H1 (cell line): Measurements from ENCODE around the gene NKD2. TPM values are rescaled to one million over a fixed set of nuclear protein-coding genes. Genes with fewer than 3 reads are reported as not detected.

Experiments
- CTCF ChIA-PET: fragments of 300-600 bp; sonication (Branson Sonifier 250); formaldehyde crosslinking; loops from one replicate; lab custom pipeline; 2021; ENCODE audit not compliant: partially characterized antibody; lab: Charles Lee
- POLR2A ChIA-PET: fragments of 300-600 bp; sonication (Branson Sonifier 250); formaldehyde crosslinking; loops from one replicate; lab custom pipeline; 2021; ENCODE audit warnings: inconsistent platforms; ENCODE audit not compliant: partially characterized antibody; lab: Charles Lee
- DNase-seq, 2 experiments: peaks; one replicate each; pipeline versions ENCODE4 v3.0.0 to v3.0.0-alpha.2; 2010 to 2022; ENCODE audit warnings: low spot score in 2 of 2, low read depth in 1 of 2, mixed read lengths in 1 of 2
- FAIRE-seq: peaks from 2 replicates; lab custom pipeline; 2011; peaks lifted over from hg19 to GRCh38; lab: Jason Lieb, UNC
- H2AFZ ChIP-seq: 2 replicates; pipeline ENCODE4 v1.8.1; 2012; ENCODE audit warnings: low read length, inconsistent platforms
- H2AK5ac ChIP-seq: 2 replicates; pipeline ENCODE4 v1.6.1; 2013; ENCODE audit warnings: low read depth, low read length
- H2BK120ac ChIP-seq: replicated peaks from 2 replicates; pipeline ENCODE3; 2013; ENCODE audit warnings: low read depth, low read length, inconsistent platforms
- H2BK12ac ChIP-seq: 2 replicates; pipeline ENCODE4 v1.6.1; 2013; ENCODE audit warnings: low read depth, low read length
- H2BK15ac ChIP-seq: 2 replicates; pipeline ENCODE4 v1.6.1; 2013; ENCODE audit warnings: low read length
- H2BK20ac ChIP-seq: 2 replicates; pipeline ENCODE4 v1.6.1; 2013; ENCODE audit warnings: low read length
- H2BK5ac ChIP-seq: 2 replicates; pipeline ENCODE4 v1.6.1; 2013; ENCODE audit warnings: low read depth, low read length
- H3K14ac ChIP-seq: 2 replicates; pipeline ENCODE4 v1.6.1; 2013; ENCODE audit warnings: inconsistent platforms; ENCODE audit not compliant: insufficient read length
- H3K18ac ChIP-seq: 2 replicates; pipeline ENCODE4 v1.6.1; 2013; ENCODE audit warnings: low read length; ENCODE audit errors: extremely low read depth
- H3K23ac ChIP-seq: 2 replicates; pipeline ENCODE4 v1.6.1; 2013; ENCODE audit warnings: inconsistent platforms; ENCODE audit not compliant: insufficient read length
- H3K23me2 ChIP-seq: 2 replicates; pipeline ENCODE4 v1.6.1; 2013; ENCODE audit warnings: low read depth, low read length
- H3K27ac ChIP-seq: 2 replicates; pipeline ENCODE4 v1.6.1; 2011; ENCODE audit warnings: low read depth, low read length, inconsistent platforms
- H3K27me3 ChIP-seq, 4 experiments: replicated peaks in 1 of 4; 1 replicate in 1 of 4; 2 replicates in 3 of 4; pipeline versions ENCODE4 v1.6.1 to v1.8.1; 2011 to 2013; ENCODE audit warnings: low read length in 3 of 4, mild to moderate bottlenecking in 3 of 4, inconsistent platforms in 2 of 4, mixed read lengths in 2 of 4, moderate library complexity in 1 of 4; ENCODE audit not compliant: control insufficient read depth in 3 of 4, insufficient read depth in 3 of 4; ENCODE audit errors: extremely low read depth in 1 of 4
- H3K36me3 ChIP-seq, 4 experiments: 2 replicates each; pipeline versions ENCODE4 v1.6.1 to v1.8.1; 2011 to 2013; ENCODE audit warnings: mild to moderate bottlenecking in 4 of 4, low read length in 3 of 4, moderate library complexity in 2 of 4, control low read depth in 1 of 4, inconsistent platforms in 1 of 4; ENCODE audit not compliant: insufficient read depth in 4 of 4, control insufficient read depth in 2 of 4
- H3K4ac ChIP-seq: replicated peaks from 2 replicates; pipeline ENCODE3; 2013; ENCODE audit warnings: low read length, low read depth, mixed read lengths, inconsistent platforms; ENCODE audit not compliant: insufficient read length
- H3K4me1 ChIP-seq, 4 experiments: replicated peaks in 1 of 4; 1 replicate in 1 of 4; 2 replicates in 3 of 4; pipeline versions ENCODE4 v1.6.1 to v1.8.1; 2011 to 2013; ENCODE audit warnings: low read length in 3 of 4, inconsistent platforms in 2 of 4, mixed read lengths in 1 of 4; ENCODE audit not compliant: insufficient read depth in 4 of 4, control insufficient read depth in 3 of 4
- H3K4me2 ChIP-seq, 2 experiments: 2 replicates each; pipeline versions ENCODE4 v1.6.1 to v1.8.1; 2011 to 2013; ENCODE audit warnings: low read depth in 2 of 2, low read length in 2 of 2, control low read depth in 1 of 2, inconsistent platforms in 1 of 2, mild to moderate bottlenecking in 1 of 2; ENCODE audit not compliant: insufficient read depth in 1 of 2
- H3K4me3 ChIP-seq, 4 experiments: fragments of 200-600, 300-600 bp in 1 of 4; sonication (generic), shearing (Covaris generic), sonication (Bioruptor Twin) in 1 of 4; 2 replicates each; pipeline versions ENCODE4 v1.5.1 to v1.8.1; 2011 to 2016; ENCODE audit warnings: low read length in 4 of 4, low read depth in 3 of 4, control low read depth in 2 of 4, inconsistent platforms in 2 of 4, mild to moderate bottlenecking in 2 of 4, mixed read lengths in 1 of 4, moderate library complexity in 1 of 4; ENCODE audit not compliant: insufficient read depth in 2 of 4; ENCODE audit errors: extremely low read depth in 1 of 4
- H3K56ac ChIP-seq: replicated peaks from 2 replicates; pipeline ENCODE3; 2013; ENCODE audit warnings: low read depth, mild to moderate bottlenecking, mixed read lengths, low read length, inconsistent platforms; ENCODE audit not compliant: insufficient read length
- H3K79me1 ChIP-seq: 2 replicates; pipeline ENCODE4 v1.6.1; 2013; ENCODE audit warnings: low read depth, low read length, control low read depth
- H3K79me2 ChIP-seq, 2 experiments: 2 replicates each; pipeline versions ENCODE4 v1.6.1 to v1.8.1; 2012 to 2013; ENCODE audit warnings: low read length in 2 of 2, mild to moderate bottlenecking in 2 of 2, inconsistent platforms in 1 of 2; ENCODE audit not compliant: insufficient read depth in 2 of 2, control insufficient read depth in 1 of 2
- H3K9ac ChIP-seq, 4 experiments: replicated peaks in 1 of 4; 1 replicate in 1 of 4; 2 replicates in 3 of 4; pipeline versions ENCODE4 v1.6.1 to v1.8.1; 2011 to 2013; ENCODE audit warnings: low read depth in 3 of 4, low read length in 3 of 4, control low read depth in 2 of 4, mild to moderate bottlenecking in 2 of 4, moderate library complexity in 2 of 4, inconsistent platforms in 1 of 4; ENCODE audit errors: extremely low read depth in 1 of 4
- H3K9me3 ChIP-seq, 2 experiments: 2 replicates each; pipeline versions ENCODE4 v1.6.1 to v1.8.1; 2012 to 2013; ENCODE audit warnings: mild to moderate bottlenecking in 2 of 2, moderate library complexity in 2 of 2, control low read depth in 1 of 2, inconsistent platforms in 1 of 2, low read depth in 1 of 2, low read length in 1 of 2, mixed read lengths in 1 of 2; ENCODE audit not compliant: insufficient read depth in 2 of 2
- H4K20me1 ChIP-seq, 2 experiments: replicated peaks in 1 of 2; 2 replicates each; pipeline versions ENCODE3 to v1.8.1; 2011 to 2013; ENCODE audit warnings: inconsistent platforms in 2 of 2, low read length in 2 of 2, mild to moderate bottlenecking in 1 of 2; ENCODE audit not compliant: insufficient read depth in 2 of 2, control insufficient read depth in 1 of 2
- H4K5ac ChIP-seq: 2 replicates; pipeline ENCODE4 v1.6.1; 2013; ENCODE audit warnings: low read length, low read depth, mixed read lengths, inconsistent platforms; ENCODE audit not compliant: insufficient read length
- H4K8ac ChIP-seq: 2 replicates; pipeline ENCODE4 v1.8.0; 2013; ENCODE audit warnings: mild to moderate bottlenecking, moderate library complexity, low read length, inconsistent platforms; ENCODE audit not compliant: insufficient read depth; ENCODE audit errors: extremely low read depth
- H4K91ac ChIP-seq: replicated peaks from 2 replicates; pipeline ENCODE3; 2013; ENCODE audit warnings: low read length, mixed read lengths, inconsistent platforms; ENCODE audit not compliant: insufficient read length
- BCL11A ChIP-seq, 2 experiments: IDR thresholded peaks; one replicate each; pipeline ENCODE4 v1.6.1; 2011; ENCODE audit warnings: low read depth in 2 of 2, low read length in 2 of 2, mild to moderate bottlenecking in 2 of 2
- EP300 ChIP-seq, 2 experiments: IDR thresholded peaks; 1 replicate in 1 of 2; 2 replicates in 1 of 2; pipeline ENCODE4 v1.6.1; 2011 to 2012; ENCODE audit warnings: low read depth in 2 of 2, low read length in 2 of 2, mild to moderate bottlenecking in 2 of 2, borderline replicate concordance in 1 of 2, inconsistent platforms in 1 of 2, moderate library complexity in 1 of 2
- SIX5 ChIP-seq: IDR thresholded peaks from 2 replicates; pipeline ENCODE4 v1.6.1; 2011; ENCODE audit warnings: mild to moderate bottlenecking, low read depth, low read length
- SP2 ChIP-seq: IDR thresholded peaks from 2 replicates; pipeline ENCODE4 v1.6.1; 2012; ENCODE audit warnings: mild to moderate bottlenecking, low read length, inconsistent platforms
- SRF ChIP-seq: IDR thresholded peaks from 2 replicates; pipeline ENCODE4 v1.6.1; 2011; ENCODE audit warnings: mild to moderate bottlenecking, low read depth, low read length, moderate library complexity
- WGBS, 2 experiments: shearing (Covaris generic) in 1 of 2; methylation state at CpG; one replicate each; pipeline versions ENCODE4 v1.1.6 to v1.1.7; 2013 to 2015; ENCODE audit warnings: low lambda C conversion rate in 2 of 2, mixed read lengths in 2 of 2, inconsistent platforms in 1 of 2, low coverage in 1 of 2, missing lambda C conversion rate in 1 of 2; ENCODE audit not compliant: insufficient replicate concordance in 2 of 2, insufficient coverage in 1 of 2, insufficient read length in 1 of 2; ENCODE audit errors: extremely low coverage in 1 of 2, missing lambda C conversion rate in 1 of 2; 5-methylcytosine and 5-hydroxymethylcytosine counted together
- polyA plus RNA-seq, 7 experiments: library from polyadenylated mRNA; depleted of rRNA in 3 of 7; stranded (reverse) in 5 of 7; unstranded in 2 of 7; fragments of >200 nt in 5 of 7; fragments of 200-250 nt in 2 of 7; gene quantifications; 1 replicate in 5 of 7; 2 replicates in 1 of 7; 4 replicates in 1 of 7; pipeline versions ENCODE4 v1.2.1 to v1.2.3, GENCODE V29; 2011 to 2013; ENCODE audit warnings: missing spikeins in 2 of 7, mixed read lengths in 2 of 7
- total RNA-seq: library from RNA; stranded (reverse); fragmentation: NEBNext Ultra II Directional; extraction: Animal tissue kit (Norgen Biotek cat#: 25700); gene quantifications from 2 replicates; pipeline ENCODE4 v1.2.1, GENCODE V29; 2021

Gene NKD2
- total and polyA plus RNA-seq, 2 of the 8 experiments (the other 6 are each of a cell fraction or from before 2014, with no cell fraction given), result 5.5 to 7.9 TPM

DNA sequence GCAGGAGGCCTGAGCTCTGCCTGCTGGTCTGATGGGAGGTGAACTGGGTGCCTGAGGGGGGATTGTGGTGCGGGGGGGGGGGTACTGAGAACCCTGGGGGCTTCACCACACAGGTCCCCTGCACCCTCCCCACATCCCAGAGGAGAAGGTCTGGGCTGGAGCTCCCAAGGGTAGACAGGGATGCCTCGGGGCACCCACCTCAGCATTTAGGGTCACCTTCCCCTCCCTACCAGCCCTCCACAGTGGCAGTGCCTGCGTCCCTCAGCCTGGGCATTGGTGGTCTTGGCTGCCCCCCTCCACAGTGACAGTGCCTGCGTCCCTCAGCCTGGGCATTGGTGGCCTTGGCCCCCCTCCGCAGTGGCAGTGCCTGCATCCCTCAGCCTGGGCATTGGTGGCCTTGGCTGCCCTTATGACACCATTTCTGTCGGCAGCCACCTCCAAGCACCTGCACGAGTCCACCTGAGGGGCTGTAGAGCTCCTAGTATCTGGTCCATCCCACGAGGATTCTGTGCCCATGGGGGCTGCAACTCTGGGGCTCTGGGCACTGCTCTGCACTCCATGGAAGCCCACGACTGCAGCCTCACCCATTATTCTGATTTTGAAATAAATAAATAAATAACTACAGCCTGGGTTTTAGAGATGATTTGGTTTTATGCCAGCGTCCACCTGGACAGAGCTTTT lies 21.5 kb downstream of the NKD2 start:
- H3K18ac ChIP-seq, result no peak overlapping the region
- TF ChIP-seq SP2 (no peak), EP300 (IDR thresholded peaks at IDR 0.05; ENCODE audit: borderline replicate concordance in 1 of 2, low read depth in 2 of 2, low read length in 2 of 2) (no peak), SRF (no peak), SIX5 (no peak), BCL11A (IDR thresholded peaks at IDR 0.05; ENCODE audit: low read depth in 2 of 2, low read length in 2 of 2) (no peak)
- H3K23ac ChIP-seq, result no peak overlapping the region
- no peak overlapping the region for H3K4ac ChIP-seq
- H3K9me3 ChIP-seq, result no peaks in the 10 kb centered on the region
- ChIA-PET CTCF (interaction anchor here (0.6 to 3.5 kb wide), 7 partner anchors 11 to 137 kb away, joined by 3 to 16 read pairs (median 4); partner anchors contain the start of gene NKD2), POLR2A (interaction anchor here (1.4 kb wide), 1 partner anchor 19 kb away, joined by 3 read pairs; no protein-coding TSS in a partner anchor)
- H2BK20ac ChIP-seq, result peak overlapping the region; percentile 48; the same call in 1 of the 2 replicates
- FAIRE-seq, result no peak
- no peak overlapping the region for H3K27ac ChIP-seq
- no peaks in the 10 kb centered on the region for H3K79me2 ChIP-seq
- H3K4me3 ChIP-seq, result no peak overlapping the region
- H3K79me1 ChIP-seq, result no peaks in the 10 kb centered on the region
- H3K4me2 ChIP-seq, result no peak overlapping the region
- no peak overlapping the region for H3K14ac ChIP-seq
- H3K56ac ChIP-seq, result no peak overlapping the region
- no peak overlapping the region for H3K9ac ChIP-seq
- peak overlapping the region; percentile 84; the same call in 1 of the 2 replicates for H4K8ac ChIP-seq
- H3K23me2 ChIP-seq, result no peaks in the 10 kb centered on the region
- no peak overlapping the region for H2BK12ac ChIP-seq
- H2BK15ac ChIP-seq, result no peak overlapping the region
- no peaks in the 10 kb centered on the region for H3K36me3 ChIP-seq
- H4K20me1 ChIP-seq, result no peaks in the 10 kb centered on the region
- H2AK5ac ChIP-seq, result no peak overlapping the region; the same call in 1 of the 2 replicates
- no peak for DNase-seq
- 85% methylated on average over 9 of the region's 10 CpGs; no CpG with 5 or more reads in 1 of the 2 experiments for WGBS, 2 experiments
- no peak overlapping the region for H2BK5ac ChIP-seq
- H3K27me3 ChIP-seq, result no peaks in the 10 kb centered on the region
- no peak overlapping the region for H4K91ac ChIP-seq
- H3K4me1 ChIP-seq, result peaks cover 0 to 3% (median 1%) of the 10 kb centered on the region in 4 experiments; a peak in 3 of 7 replicates
- H4K5ac ChIP-seq, result no peak overlapping the region
- no peak overlapping the region for H2BK120ac ChIP-seq
- H2AFZ ChIP-seq, result no peak overlapping the region
